ENCODE measurements around the gene SYNJ2BP. TPM values are rescaled to one million over a fixed set of nuclear protein-coding genes. Genes with fewer than 3 reads are reported as not detected.

Gene SYNJ2BP
- total RNA-seq, 4 donors from 2014 or later: 26.9 to 49.7 (median 46.1) TPM

- TF ChIP-seq, protein P1, sequence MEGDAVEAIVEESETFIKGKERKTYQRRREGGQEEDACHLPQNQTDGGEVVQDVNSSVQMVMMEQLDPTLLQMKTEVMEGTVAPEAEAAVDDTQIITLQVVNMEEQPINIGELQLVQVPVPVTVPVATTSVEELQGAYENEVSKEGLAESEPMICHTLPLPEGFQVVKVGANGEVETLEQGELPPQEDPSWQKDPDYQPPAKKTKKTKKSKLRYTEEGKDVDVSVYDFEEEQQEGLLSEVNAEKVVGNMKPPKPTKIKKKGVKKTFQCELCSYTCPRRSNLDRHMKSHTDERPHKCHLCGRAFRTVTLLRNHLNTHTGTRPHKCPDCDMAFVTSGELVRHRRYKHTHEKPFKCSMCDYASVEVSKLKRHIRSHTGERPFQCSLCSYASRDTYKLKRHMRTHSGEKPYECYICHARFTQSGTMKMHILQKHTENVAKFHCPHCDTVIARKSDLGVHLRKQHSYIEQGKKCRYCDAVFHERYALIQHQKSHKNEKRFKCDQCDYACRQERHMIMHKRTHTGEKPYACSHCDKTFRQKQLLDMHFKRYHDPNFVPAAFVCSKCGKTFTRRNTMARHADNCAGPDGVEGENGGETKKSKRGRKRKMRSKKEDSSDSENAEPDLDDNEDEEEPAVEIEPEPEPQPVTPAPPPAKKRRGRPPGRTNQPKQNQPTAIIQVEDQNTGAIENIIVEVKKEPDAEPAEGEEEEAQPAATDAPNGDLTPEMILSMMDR (IDR thresholded peaks at IDR 0.05): no peak
- TF ChIP-seq POLR2A (IDR thresholded peaks at IDR 0.05): no peak
- Histone ChIP-seq H3K4me1 (no peaks in the 10 kb centered on the region), H3K36me3 (peaks cover 0 to 18% of the 10 kb centered on the region in 2 donors), H3K27ac (no peak overlapping the region), H3K9me3 (no peaks in the 10 kb centered on the region), H3K27me3 (no peaks in the 10 kb centered on the region), H3K4me3 (no peak overlapping the region)
- WGBS, 2 donors (ENCODE audit: low coverage in 1 of 2): 52 to 58% methylated on average over 3 of the region's 3 CpGs
- ATAC-seq: no peak
Observed at GRCh38 chr14:70392676-70393075, 24.2 kb downstream of the SYNJ2BP start.

DNA sequence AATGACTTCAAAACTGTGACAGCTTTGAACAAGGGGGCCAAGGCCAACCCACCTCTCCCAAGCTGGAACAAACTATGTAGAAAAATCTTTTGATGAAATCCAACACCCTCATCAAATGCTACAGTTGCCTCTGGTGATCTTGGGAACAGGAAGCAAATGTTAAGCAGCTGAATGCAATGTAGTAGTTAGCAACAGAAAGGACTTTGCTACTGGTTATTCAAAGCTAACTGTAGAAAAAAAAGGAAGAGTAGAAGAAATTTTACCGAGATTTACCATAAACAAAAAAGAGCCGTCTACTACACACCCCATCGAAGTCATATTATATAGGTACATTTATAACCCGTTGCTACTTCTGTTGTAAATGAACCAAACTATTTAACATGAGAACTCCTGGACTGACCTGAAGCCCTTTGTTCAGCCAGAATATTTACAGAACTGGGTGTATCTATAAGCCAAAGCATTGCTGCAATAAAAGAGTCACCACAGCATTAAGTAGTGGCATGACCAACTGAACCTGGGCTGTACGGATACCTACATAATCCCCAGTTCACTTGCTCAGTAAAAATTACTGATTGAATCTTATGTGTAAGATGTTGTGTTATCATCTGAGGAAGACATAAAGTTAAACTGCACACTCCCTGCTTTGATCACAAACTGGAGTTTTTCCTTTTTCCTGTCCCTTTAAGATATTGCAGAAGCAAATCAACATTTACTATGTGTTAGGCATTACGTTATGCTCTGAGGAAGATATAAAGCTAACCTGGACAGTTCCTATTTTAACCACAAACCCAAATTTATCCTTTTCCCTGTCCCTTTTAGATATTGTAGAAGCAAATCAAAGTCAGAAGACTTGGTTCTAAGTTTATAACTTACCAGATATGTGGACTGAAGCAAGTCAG lies 25.1 kb downstream of the SYNJ2BP start:
- Histone ChIP-seq H3K27me3 (no peaks in the 10 kb centered on the region), H3K4me1 (no peaks in the 10 kb centered on the region), H3K9me3 (no peaks in the 10 kb centered on the region), H3K27ac (no peak overlapping the region), H3K36me3 (peaks cover 0 to 23% of the 10 kb centered on the region in 2 donors), H3K4me3 (no peak overlapping the region)
- TF ChIP-seq POLR2AphosphoS5 (IDR thresholded peaks at IDR 0.05): no peak
- no peak for TF ChIP-seq POLR2A (IDR thresholded peaks at IDR 0.05)
- no peak for TF ChIP-seq EP300 (IDR thresholded peaks at IDR 0.05)
- TF ChIP-seq, protein P1 (IDR thresholded peaks at IDR 0.05): no peak
- ATAC-seq: no peak
- 90% methylated on average over 6 of the region's 6 CpGs for WGBS, 2 donors (ENCODE audit: low coverage in 1 of 2)

DNA sequence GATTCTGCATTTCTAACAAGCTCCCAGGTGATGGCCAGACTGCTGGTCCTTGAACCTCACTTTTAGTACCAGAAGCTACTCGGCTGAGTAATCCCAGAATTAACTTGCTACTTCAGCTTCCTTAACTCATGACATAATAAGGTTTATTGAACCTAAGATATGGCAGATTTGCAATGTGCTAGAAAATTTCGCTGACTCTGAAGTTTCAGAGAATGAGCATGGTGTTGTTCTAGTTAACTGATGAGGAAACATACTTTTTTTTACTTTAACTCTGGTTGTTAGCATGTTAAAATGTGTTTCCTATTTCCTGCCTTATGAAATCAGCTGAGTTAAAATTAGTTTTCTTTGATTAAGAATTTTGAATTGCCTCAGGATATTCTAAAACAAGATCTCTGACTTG lies 34.4 kb downstream of the SYNJ2BP start:
- WGBS, 2 donors (ENCODE audit: low coverage in 1 of 2): 83 to 90% methylated on average over 2 of the region's 2 CpGs
- H3K27ac ChIP-seq: no peak overlapping the region
- no peak overlapping the region for H3K4me3 ChIP-seq
- no peaks in the 10 kb centered on the region for H3K9me3 ChIP-seq
- H3K27me3 ChIP-seq: no peaks in the 10 kb centered on the region
- H3K4me1 ChIP-seq: no peaks in the 10 kb centered on the region
- TF ChIP-seq, protein P1 (IDR thresholded peaks at IDR 0.05): no peak
- TF ChIP-seq POLR2A (IDR thresholded peaks at IDR 0.05): no peak
- TF ChIP-seq EP300 (IDR thresholded peaks at IDR 0.05): no peak
- no peak for TF ChIP-seq POLR2AphosphoS5 (IDR thresholded peaks at IDR 0.05)
- H3K36me3 ChIP-seq: peaks cover 0 to 52% of the 10 kb centered on the region in 2 donors
- no peak for ATAC-seq

DNA sequence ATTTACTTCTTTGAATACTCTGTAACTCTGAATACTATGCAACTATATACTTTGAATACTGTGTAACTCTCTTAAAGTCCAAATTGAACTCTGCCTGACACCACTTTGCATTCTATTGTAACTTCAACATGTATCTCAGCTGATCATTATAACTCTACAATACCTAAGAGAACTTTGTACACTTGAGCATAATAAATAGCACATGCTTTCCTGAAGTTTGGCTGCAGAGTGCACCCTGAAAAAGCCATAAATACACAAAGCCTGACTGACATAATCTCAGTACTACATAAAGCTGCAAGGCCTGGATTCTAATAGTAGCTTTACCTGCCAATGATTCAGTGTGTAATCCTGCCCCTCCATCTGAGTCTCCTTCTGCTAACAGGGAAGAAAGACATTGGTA lies 36.1 kb downstream of the SYNJ2BP start:
- no peak for TF ChIP-seq POLR2AphosphoS5 (IDR thresholded peaks at IDR 0.05)
- TF ChIP-seq, protein P1 (IDR thresholded peaks at IDR 0.05): no peak
- TF ChIP-seq POLR2A (IDR thresholded peaks at IDR 0.05): no peak
- no peak for TF ChIP-seq EP300 (IDR thresholded peaks at IDR 0.05)
- Histone ChIP-seq H3K4me1 (no peaks in the 10 kb centered on the region), H3K36me3 (peaks cover 0 to 37% of the 10 kb centered on the region in 2 donors), H3K27ac (no peak overlapping the region), H3K27me3 (no peaks in the 10 kb centered on the region), H3K4me3 (no peak overlapping the region), H3K9me3 (no peaks in the 10 kb centered on the region)
- ATAC-seq: no peak

GRCh38 chr14:70378696-70379095 lies 38.2 kb downstream of the SYNJ2BP start:
- no peak overlapping the region for H3K4me3 ChIP-seq
- no peaks in the 10 kb centered on the region for H3K4me1 ChIP-seq
- peaks cover 0 to 2% (median 0%) of the 10 kb centered on the region in 3 donors for H3K9me3 ChIP-seq
- 75 to 85% methylated on average over 1 of the region's 1 CpG for WGBS, 2 donors (ENCODE audit: low coverage in 1 of 2)
- TF ChIP-seq EP300 (IDR thresholded peaks at IDR 0.05): no peak
- TF ChIP-seq, protein P1 (IDR thresholded peaks at IDR 0.05): no peak
- TF ChIP-seq POLR2A (IDR thresholded peaks at IDR 0.05): no peak
- TF ChIP-seq POLR2AphosphoS5 (IDR thresholded peaks at IDR 0.05): no peak
- no peak for ATAC-seq
- peaks cover 0 to 56% of the 10 kb centered on the region in 2 donors for H3K36me3 ChIP-seq
- H3K27me3 ChIP-seq: no peaks in the 10 kb centered on the region
- no peak overlapping the region for H3K27ac ChIP-seq

Measured in gastroesophageal sphincter (tissue), 4 donors.